ENCODE measurements around the gene CST3.
"Not testable (repeated sequence)": the region's sequence is repeated elsewhere in the genome, so short reads cannot be mapped to it uniquely, and the experiment has no call there.

CST3 gene

GRCh38 chr20:23671479-23671878, 33.7 kb upstream of the CST3 start:
- H3K36me3 ChIP-seq (ENCODE audit: control insufficient read depth in 2 of 2, insufficient read depth in 2 of 2, low read length in 2 of 2) = no peaks in the 10 kb centered on the region
- H3K4me3 ChIP-seq (ENCODE audit: low read length in 2 of 2) = no peak overlapping the region
- no peaks in the 10 kb centered on the region for H3K9me3 ChIP-seq (ENCODE audit: control insufficient read depth in 2 of 2, low read length in 2 of 2)
- no peak overlapping the region for H3K27ac ChIP-seq (ENCODE audit: low read length)
- H3K9ac ChIP-seq (ENCODE audit: low read length in 2 of 2) = no peak overlapping the region
- no peaks in the 10 kb centered on the region for H3K4me1 ChIP-seq (ENCODE audit: control insufficient read depth, insufficient read depth, low read length)
- H3K27me3 ChIP-seq (ENCODE audit: control insufficient read depth in 1 of 2, insufficient read depth in 2 of 2, low read length in 2 of 2) = no peaks in the 10 kb centered on the region

GRCh38 chr20:23670361-23670760, 32.6 kb upstream of the CST3 start:
- Histone ChIP-seq H3K36me3 (ENCODE audit: control insufficient read depth in 2 of 2, insufficient read depth in 2 of 2, low read length in 2 of 2) (no peaks in the 10 kb centered on the region), H3K27me3 (ENCODE audit: control insufficient read depth in 1 of 2, insufficient read depth in 2 of 2, low read length in 2 of 2) (no peaks in the 10 kb centered on the region), H3K4me1 (ENCODE audit: control insufficient read depth, insufficient read depth, low read length) (no peaks in the 10 kb centered on the region), H3K9ac (ENCODE audit: low read length in 2 of 2) (no peak overlapping the region), H3K27ac (ENCODE audit: low read length) (no peak overlapping the region), H3K4me3 (ENCODE audit: low read length in 2 of 2) (no peak overlapping the region), H3K9me3 (ENCODE audit: control insufficient read depth in 2 of 2, low read length in 2 of 2) (no peaks in the 10 kb centered on the region)

- Histone ChIP-seq H3K9ac (ENCODE audit: low read length in 2 of 2) (no peak overlapping the region), H3K9me3 (ENCODE audit: control insufficient read depth in 2 of 2, low read length in 2 of 2) (no peaks in the 10 kb centered on the region), H3K4me3 (ENCODE audit: low read length in 2 of 2) (no peak overlapping the region), H3K27me3 (ENCODE audit: control insufficient read depth in 1 of 2, insufficient read depth in 2 of 2, low read length in 2 of 2) (no peaks in the 10 kb centered on the region), H3K36me3 (ENCODE audit: control insufficient read depth in 2 of 2, insufficient read depth in 2 of 2, low read length in 2 of 2) (no peaks in the 10 kb centered on the region), H3K4me1 (ENCODE audit: control insufficient read depth, insufficient read depth, low read length) (no peaks in the 10 kb centered on the region), H3K27ac (ENCODE audit: low read length) (no peak overlapping the region)
Measured at GRCh38 chr20:23669866-23670265, 32.1 kb upstream of the CST3 start.

- H3K27ac ChIP-seq (ENCODE audit: low read length) = no peak overlapping the region
- H3K36me3 ChIP-seq (ENCODE audit: control insufficient read depth in 2 of 2, insufficient read depth in 2 of 2, low read length in 2 of 2) = no peaks in the 10 kb centered on the region
- H3K4me3 ChIP-seq (ENCODE audit: low read length in 2 of 2) = no peak overlapping the region
- no peak overlapping the region for H3K9ac ChIP-seq (ENCODE audit: low read length in 2 of 2)
- no peaks in the 10 kb centered on the region for H3K27me3 ChIP-seq (ENCODE audit: control insufficient read depth in 1 of 2, insufficient read depth in 2 of 2, low read length in 2 of 2)
- no peaks in the 10 kb centered on the region for H3K4me1 ChIP-seq (ENCODE audit: control insufficient read depth, insufficient read depth, low read length)
- H3K9me3 ChIP-seq (ENCODE audit: control insufficient read depth in 2 of 2, low read length in 2 of 2) = no peaks in the 10 kb centered on the region
Measured at GRCh38 chr20:23669327-23669726, 31.6 kb upstream of the CST3 start.

- H3K36me3 ChIP-seq (ENCODE audit: control insufficient read depth in 2 of 2, insufficient read depth in 2 of 2, low read length in 2 of 2) = no peaks in the 10 kb centered on the region
- H3K4me3 ChIP-seq (ENCODE audit: low read length in 2 of 2) = no peak overlapping the region
- no peaks in the 10 kb centered on the region for H3K27me3 ChIP-seq (ENCODE audit: control insufficient read depth in 1 of 2, insufficient read depth in 2 of 2, low read length in 2 of 2)
- H3K27ac ChIP-seq (ENCODE audit: low read length) = no peak overlapping the region
- no peaks in the 10 kb centered on the region for H3K4me1 ChIP-seq (ENCODE audit: control insufficient read depth, insufficient read depth, low read length)
- H3K9me3 ChIP-seq (ENCODE audit: control insufficient read depth in 2 of 2, low read length in 2 of 2) = no peaks in the 10 kb centered on the region
- H3K9ac ChIP-seq (ENCODE audit: low read length in 2 of 2) = no peak overlapping the region
Measured at GRCh38 chr20:23668477-23668951, 30.8 kb upstream of the CST3 start.

- Histone ChIP-seq H3K9ac (ENCODE audit: low read length in 2 of 2) (no peak overlapping the region), H3K4me3 (ENCODE audit: low read length in 2 of 2) (no peak overlapping the region), H3K9me3 (ENCODE audit: control insufficient read depth in 2 of 2, low read length in 2 of 2) (no peaks in the 10 kb centered on the region), H3K27ac (ENCODE audit: low read length) (no peak overlapping the region), H3K4me1 (ENCODE audit: control insufficient read depth, insufficient read depth, low read length) (no peaks in the 10 kb centered on the region), H3K36me3 (ENCODE audit: control insufficient read depth in 2 of 2, insufficient read depth in 2 of 2, low read length in 2 of 2) (no peaks in the 10 kb centered on the region), H3K27me3 (ENCODE audit: control insufficient read depth in 1 of 2, insufficient read depth in 2 of 2, low read length in 2 of 2) (no peaks in the 10 kb centered on the region)
Measured at GRCh38 chr20:23667666-23668065, 29.9 kb upstream of the CST3 start.

GRCh38 chr20:23666698-23667097, 28.9 kb upstream of the CST3 start:
- Histone ChIP-seq H3K36me3 (ENCODE audit: control insufficient read depth in 2 of 2, insufficient read depth in 2 of 2, low read length in 2 of 2) (no peaks in the 10 kb centered on the region), H3K4me3 (ENCODE audit: low read length in 2 of 2) (no peak overlapping the region), H3K27ac (ENCODE audit: low read length) (no peak overlapping the region), H3K27me3 (ENCODE audit: control insufficient read depth in 1 of 2, insufficient read depth in 2 of 2, low read length in 2 of 2) (no peaks in the 10 kb centered on the region), H3K9me3 (ENCODE audit: control insufficient read depth in 2 of 2, low read length in 2 of 2) (no peaks in the 10 kb centered on the region), H3K4me1 (ENCODE audit: control insufficient read depth, insufficient read depth, low read length) (no peaks in the 10 kb centered on the region), H3K9ac (ENCODE audit: low read length in 2 of 2) (no peak overlapping the region)

GRCh38 chr20:23666189-23666588, 28.4 kb upstream of the CST3 start:
- Histone ChIP-seq H3K27me3 (ENCODE audit: control insufficient read depth in 1 of 2, insufficient read depth in 2 of 2, low read length in 2 of 2) (no peaks in the 10 kb centered on the region), H3K9me3 (ENCODE audit: control insufficient read depth in 2 of 2, low read length in 2 of 2) (no peaks in the 10 kb centered on the region), H3K36me3 (ENCODE audit: control insufficient read depth in 2 of 2, insufficient read depth in 2 of 2, low read length in 2 of 2) (no peaks in the 10 kb centered on the region), H3K4me1 (ENCODE audit: control insufficient read depth, insufficient read depth, low read length) (no peaks in the 10 kb centered on the region), H3K9ac (ENCODE audit: low read length in 2 of 2) (no peak overlapping the region), H3K4me3 (ENCODE audit: low read length in 2 of 2) (no peak overlapping the region), H3K27ac (ENCODE audit: low read length) (no peak overlapping the region)

GRCh38 chr20:23664954-23665353, 27.2 kb upstream of the CST3 start:
- H3K9me3 ChIP-seq (ENCODE audit: control insufficient read depth in 2 of 2, low read length in 2 of 2) = no peaks in the 10 kb centered on the region
- H3K27ac ChIP-seq (ENCODE audit: low read length) = no peak overlapping the region
- H3K36me3 ChIP-seq (ENCODE audit: control insufficient read depth in 2 of 2, insufficient read depth in 2 of 2, low read length in 2 of 2) = no peaks in the 10 kb centered on the region
- no peaks in the 10 kb centered on the region for H3K27me3 ChIP-seq (ENCODE audit: control insufficient read depth in 1 of 2, insufficient read depth in 2 of 2, low read length in 2 of 2)
- H3K4me1 ChIP-seq (ENCODE audit: control insufficient read depth, insufficient read depth, low read length) = peaks cover 5% of the 10 kb centered on the region
- no peak overlapping the region for H3K9ac ChIP-seq (ENCODE audit: low read length in 2 of 2)
- no peak overlapping the region for H3K4me3 ChIP-seq (ENCODE audit: low read length in 2 of 2)

- H3K4me3 ChIP-seq (ENCODE audit: low read length in 2 of 2); H3K4me1 ChIP-seq (ENCODE audit: control insufficient read depth, insufficient read depth, low read length); H3K9ac ChIP-seq (ENCODE audit: low read length in 2 of 2); H3K27ac ChIP-seq (ENCODE audit: low read length); H3K9me3 ChIP-seq (ENCODE audit: control insufficient read depth in 2 of 2, low read length in 2 of 2); H3K36me3 ChIP-seq (ENCODE audit: control insufficient read depth in 2 of 2, insufficient read depth in 2 of 2, low read length in 2 of 2); H3K27me3 ChIP-seq (ENCODE audit: control insufficient read depth in 1 of 2, insufficient read depth in 2 of 2, low read length in 2 of 2): not testable (repeated sequence)
Measured at GRCh38 chr20:23664046-23664445, 26.3 kb upstream of the CST3 start.

GRCh38 chr20:23663180-23663579, 25.4 kb upstream of the CST3 start:
- no peaks in the 10 kb centered on the region for H3K9me3 ChIP-seq (ENCODE audit: control insufficient read depth in 2 of 2, low read length in 2 of 2)
- peaks cover 6% of the 10 kb centered on the region for H3K4me1 ChIP-seq (ENCODE audit: control insufficient read depth, insufficient read depth, low read length)
- H3K27me3 ChIP-seq (ENCODE audit: control insufficient read depth in 1 of 2, insufficient read depth in 2 of 2, low read length in 2 of 2) = no peaks in the 10 kb centered on the region
- H3K27ac ChIP-seq (ENCODE audit: low read length) = no peak overlapping the region
- no peak overlapping the region for H3K4me3 ChIP-seq (ENCODE audit: low read length in 2 of 2)
- no peak overlapping the region for H3K9ac ChIP-seq (ENCODE audit: low read length in 2 of 2)
- no peaks in the 10 kb centered on the region for H3K36me3 ChIP-seq (ENCODE audit: control insufficient read depth in 2 of 2, insufficient read depth in 2 of 2, low read length in 2 of 2)
